DMS79 treated with DMSO at 0.1 percent for 48 hours (cell line): ENCODE measurements around the gene KCNQ2.
A peak's percentile ranks its signal among the peaks of the same experiment; 100 is the strongest.

Experiments used
- DNase-seq: peaks from one replicate; lab custom pipeline; 2025; lab: John Stamatoyannopoulos, UW

The KCNQ2 gene

GRCh38 chr20:63501818-63502670 is 29.6 kb upstream of the KCNQ2 start:
- peak; percentile 87 for DNase-seq

- DNase-seq: peak; percentile 38
These were observed 28.7 kb upstream of the KCNQ2 start for GRCh38 chr20:63500902-63501817.

GRCh38 chr20:63500151-63500901 is 27.9 kb upstream of the KCNQ2 start:
- DNase-seq: no peak

- no peak for DNase-seq
These were observed 27.0 kb upstream of the KCNQ2 start for GRCh38 chr20:63499338-63499969.

- peak; percentile 48 for DNase-seq
These were observed 26.5 kb upstream of the KCNQ2 start, which contains the start of gene EEF1A2 for GRCh38 chr20:63498960-63499337. EEF1A2 (minus strand) TSS chr20:63499083; CDS start chr20:63497763, 1,320 bp downstream.

- DNase-seq: peak; percentile 27
These were observed 25.8 kb upstream of the KCNQ2 start for GRCh38 chr20:63497946-63498935.

- no peak for DNase-seq
These were observed 24.9 kb upstream of the KCNQ2 start for GRCh38 chr20:63497138-63497945.

GRCh38 chr20:63496596-63497120 is 24.2 kb upstream of the KCNQ2 start:
- no peak for DNase-seq

- DNase-seq: no peak
These were observed 23.5 kb upstream of the KCNQ2 start for GRCh38 chr20:63495741-63496595.

- no peak for DNase-seq
These were observed 22.8 kb upstream of the KCNQ2 start for GRCh38 chr20:63495167-63495720.

GRCh38 chr20:63494420-63495166 is 22.1 kb upstream of the KCNQ2 start:
- no peak for DNase-seq

GRCh38 chr20:63494084-63494419 is 21.6 kb upstream of the KCNQ2 start:
- no peak for DNase-seq

- no peak for DNase-seq
These were observed 21.1 kb upstream of the KCNQ2 start for GRCh38 chr20:63493563-63494020.

- no peak for DNase-seq
These were observed 20.5 kb upstream of the KCNQ2 start for GRCh38 chr20:63492982-63493381.

GRCh38 chr20:63492518-63492917 is 20.1 kb upstream of the KCNQ2 start:
- DNase-seq: no peak

- DNase-seq: no peak
These were observed 19.3 kb upstream of the KCNQ2 start for GRCh38 chr20:63491635-63492230.

- DNase-seq: no peak
These were observed 18.6 kb upstream of the KCNQ2 start for GRCh38 chr20:63491078-63491477.
